ENCODE measurements around the gene DEGS2. TPM values are rescaled to one million over a fixed set of nuclear protein-coding genes. Genes with fewer than 3 reads are reported as not detected.

DEGS2 gene
- not detected in 2 replicates for total RNA-seq

GRCh38 chr14:100159094-100159864 is at the start of gene DEGS2:
TSS of gene DEGS2 (minus strand) at chr14:100159645. CDS start at chr14:100159587, 58 bp downstream.

Other genes starting within 250 kb of the DEGS2 start
- gene EVL, start 94.2 kb downstream of the DEGS2 start, total RNA-seq: 25.9 and 47.9 TPM in 2 replicates
- 26.7 and 33.2 TPM in 2 replicates for gene YY1, start 79.5 kb upstream of the DEGS2 start, total RNA-seq
- gene SLC25A29, start 146.8 kb upstream of the DEGS2 start, total RNA-seq: 47.9 and 56.3 TPM in 2 replicates
- under 0.01 TPM in 1 of 2 replicates, not detected in the other for gene SLC25A47, start 163.7 kb upstream of the DEGS2 start, total RNA-seq
- 10.8 and 11.7 TPM in 2 replicates for gene WDR25, start 216.8 kb upstream of the DEGS2 start, total RNA-seq

Measured in mesangial cell (primary cell).